ENCODE measurements around the gene ARFRP1. TPM values are rescaled to one million over a fixed set of nuclear protein-coding genes. Genes with fewer than 3 reads are reported as not detected.

The ARFRP1 gene
- total RNA-seq, 2 donors from 2014 or later = 35.3 to 76.9 TPM

DNA sequence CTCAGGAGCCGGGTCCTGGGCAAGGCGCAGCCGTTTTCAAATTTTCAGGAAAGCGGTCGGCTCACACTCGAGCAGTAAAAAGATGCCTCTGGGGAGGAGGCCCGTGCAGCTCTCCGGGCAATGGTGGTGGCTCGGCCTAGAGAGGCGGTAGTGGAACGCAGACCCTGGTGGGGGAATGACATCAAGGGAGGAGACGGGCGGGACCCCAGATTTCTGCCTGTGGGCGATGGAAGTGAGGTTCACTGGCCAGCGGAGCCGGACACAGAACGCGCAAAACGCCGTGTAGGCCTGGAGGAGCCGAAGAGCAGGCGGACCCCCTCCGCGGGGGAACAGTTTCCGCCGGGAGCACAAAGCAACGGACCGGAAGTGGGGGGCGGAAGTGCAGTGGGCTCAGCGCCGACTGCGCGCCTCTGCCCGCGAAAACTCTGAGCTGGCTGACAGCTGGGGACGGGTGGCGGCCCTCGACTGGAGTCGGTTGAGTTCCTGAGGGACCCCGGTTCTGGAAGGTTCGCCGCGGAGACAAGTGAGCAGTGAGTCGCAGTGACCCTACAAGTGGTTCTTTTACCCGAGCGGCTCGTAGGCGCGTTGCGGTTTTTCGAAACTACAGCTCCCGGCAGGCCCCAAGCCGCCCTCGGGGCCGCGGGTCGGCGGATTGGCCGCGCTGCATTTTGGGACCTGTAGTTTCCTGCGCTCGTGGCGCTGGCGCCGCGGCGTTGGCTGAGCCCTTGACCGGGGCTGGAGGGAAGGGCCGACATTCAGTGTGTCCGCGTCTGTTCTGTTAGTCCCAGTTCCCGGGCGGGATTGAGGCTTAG lies 49.6 kb downstream of the ARFRP1 start, which contains the start of gene RTEL1:
RTEL1 (plus strand) TSS at position 376 of the 812 bp plus-strand sequence. CDS start 1,091 bp downstream, outside the sequence.
- intact Hi-C loops (cut with DNase I) = no loop called here

DNA sequence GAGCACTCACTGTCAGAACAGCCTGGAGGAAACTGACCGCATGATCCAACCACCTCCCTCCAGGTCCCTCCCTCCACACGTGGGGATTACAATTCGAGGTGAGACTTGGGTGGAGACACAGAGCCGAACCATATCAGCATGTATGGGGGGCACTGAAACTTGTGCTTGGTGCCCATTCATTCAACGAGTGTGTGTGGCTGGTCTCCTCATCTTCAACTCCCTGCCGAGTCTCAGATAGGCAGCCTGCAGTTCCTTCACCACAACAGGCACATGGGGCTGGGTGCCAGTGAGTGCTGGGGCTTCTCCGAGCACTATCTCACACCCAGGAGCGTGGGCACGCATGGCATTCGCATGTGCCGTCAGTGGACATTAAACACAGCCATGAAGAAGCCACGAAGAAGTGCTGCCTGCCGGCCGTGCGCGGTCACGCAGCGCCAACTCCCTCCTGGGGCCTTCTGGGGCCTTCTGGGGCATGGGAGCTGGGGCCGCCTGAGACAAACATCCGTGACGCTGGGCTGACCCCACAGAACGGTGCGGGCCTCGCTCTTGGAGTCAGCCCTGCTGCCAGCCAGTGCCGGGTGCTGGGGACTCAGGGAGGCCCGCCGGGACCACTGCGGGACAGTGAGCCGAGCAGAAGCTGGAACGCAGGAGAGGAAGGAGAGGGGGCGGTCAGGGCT lies 50.4 kb downstream of the ARFRP1 start:
- no peak for DNase-seq
- H3K4me3 ChIP-seq = peak overlapping the region; percentile 69
- H3K4me1 ChIP-seq = peaks cover 9% of the 10 kb centered on the region
- TF ChIP-seq, protein P1, sequence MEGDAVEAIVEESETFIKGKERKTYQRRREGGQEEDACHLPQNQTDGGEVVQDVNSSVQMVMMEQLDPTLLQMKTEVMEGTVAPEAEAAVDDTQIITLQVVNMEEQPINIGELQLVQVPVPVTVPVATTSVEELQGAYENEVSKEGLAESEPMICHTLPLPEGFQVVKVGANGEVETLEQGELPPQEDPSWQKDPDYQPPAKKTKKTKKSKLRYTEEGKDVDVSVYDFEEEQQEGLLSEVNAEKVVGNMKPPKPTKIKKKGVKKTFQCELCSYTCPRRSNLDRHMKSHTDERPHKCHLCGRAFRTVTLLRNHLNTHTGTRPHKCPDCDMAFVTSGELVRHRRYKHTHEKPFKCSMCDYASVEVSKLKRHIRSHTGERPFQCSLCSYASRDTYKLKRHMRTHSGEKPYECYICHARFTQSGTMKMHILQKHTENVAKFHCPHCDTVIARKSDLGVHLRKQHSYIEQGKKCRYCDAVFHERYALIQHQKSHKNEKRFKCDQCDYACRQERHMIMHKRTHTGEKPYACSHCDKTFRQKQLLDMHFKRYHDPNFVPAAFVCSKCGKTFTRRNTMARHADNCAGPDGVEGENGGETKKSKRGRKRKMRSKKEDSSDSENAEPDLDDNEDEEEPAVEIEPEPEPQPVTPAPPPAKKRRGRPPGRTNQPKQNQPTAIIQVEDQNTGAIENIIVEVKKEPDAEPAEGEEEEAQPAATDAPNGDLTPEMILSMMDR (IDR thresholded peaks at IDR 0.05) = no peak
- H3K9me3 ChIP-seq = no peaks in the 10 kb centered on the region
- peaks cover 5% of the 10 kb centered on the region for H3K27me3 ChIP-seq
- H3K36me3 ChIP-seq = no peaks in the 10 kb centered on the region
- H3K9ac ChIP-seq (ENCODE audit: low read depth in 2 of 2, low read length in 2 of 2) = peak overlapping the region in 1 of 2 donors; percentile 72
- H3K27ac ChIP-seq = peak overlapping the region; percentile 59
- intact Hi-C loops (cut with DNase I) = no loop called here

More for the DNA sequence above, 49.6 kb downstream of the ARFRP1 start, which contains the start of gene RTEL1:
- Histone ChIP-seq H3K27me3 (no peaks in the 10 kb centered on the region), H3K27ac (peak within 1 kb of the TSS; percentile 59), H3K9ac (ENCODE audit: low read depth in 2 of 2, low read length in 2 of 2) (peak within 1 kb of the TSS; percentile 72 to 88), H3K36me3 (no peaks in the 10 kb centered on the region), H3K4me1 (peaks cover 9% of the 10 kb centered on the region), H3K4me3 (peak within 1 kb of the TSS; percentile 69), H3K9me3 (no peaks in the 10 kb centered on the region)
- TF ChIP-seq, protein P1 (IDR thresholded peaks at IDR 0.05) = no peak
- peak; percentile 93 for DNase-seq

DNA sequence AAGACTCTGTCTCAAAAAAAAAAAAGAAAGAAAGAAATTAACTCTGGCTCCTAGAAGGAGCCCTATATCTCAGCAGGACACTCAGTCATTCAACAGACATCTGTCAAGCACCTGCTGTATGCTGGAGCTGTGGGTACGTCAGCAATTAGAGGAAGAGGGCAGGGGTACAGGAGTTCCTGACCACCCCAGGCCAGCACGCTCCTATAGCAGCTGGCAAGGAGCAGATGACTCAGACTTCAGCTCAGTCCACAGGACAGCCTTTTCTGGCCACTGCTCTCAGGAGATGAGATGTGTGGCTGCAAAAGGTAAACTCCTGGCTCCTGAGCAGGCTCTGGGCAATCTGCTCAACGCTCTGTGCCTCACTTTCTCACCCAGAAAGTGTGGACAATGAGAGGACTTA lies 51.3 kb downstream of the ARFRP1 start:
- no peak overlapping the region for H3K9ac ChIP-seq (ENCODE audit: low read depth in 2 of 2, low read length in 2 of 2)
- H3K4me1 ChIP-seq = peaks cover 9% of the 10 kb centered on the region
- DNase-seq = no peak
- intact Hi-C loops (cut with DNase I) = no loop called here
- H3K36me3 ChIP-seq = no peaks in the 10 kb centered on the region
- peaks cover 14% of the 10 kb centered on the region for H3K27me3 ChIP-seq
- TF ChIP-seq, protein P1 (IDR thresholded peaks at IDR 0.05) = no peak
- H3K9me3 ChIP-seq = no peaks in the 10 kb centered on the region
- H3K27ac ChIP-seq = no peak overlapping the region
- no peak overlapping the region for H3K4me3 ChIP-seq

DNA sequence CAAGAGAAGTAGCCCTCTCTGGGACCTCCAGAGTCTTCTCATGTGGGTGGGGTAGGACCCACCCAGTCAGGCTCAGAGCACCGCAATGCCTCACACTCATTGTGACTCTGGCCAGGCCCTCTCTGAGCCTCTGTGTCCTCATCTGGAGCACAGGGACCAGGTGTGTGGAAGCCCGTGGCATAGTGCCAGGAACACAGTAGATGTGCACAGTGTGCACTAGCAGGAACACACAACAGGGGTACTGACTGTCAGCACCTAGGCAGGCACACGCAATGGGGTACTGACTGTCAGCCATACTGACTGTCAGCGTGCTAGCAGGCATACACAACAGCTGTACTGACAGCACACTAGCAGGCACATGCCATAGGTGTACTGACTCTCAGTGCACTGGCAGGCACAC lies 52.5 kb downstream of the ARFRP1 start:
- Histone ChIP-seq H3K9ac (ENCODE audit: low read depth in 2 of 2, low read length in 2 of 2) (no peak overlapping the region), H3K27me3 (peaks cover 19% of the 10 kb centered on the region), H3K27ac (no peak overlapping the region), H3K4me1 (peaks cover 9% of the 10 kb centered on the region), H3K9me3 (no peaks in the 10 kb centered on the region), H3K36me3 (no peaks in the 10 kb centered on the region), H3K4me3 (no peak overlapping the region)
- TF ChIP-seq, protein P1 (IDR thresholded peaks at IDR 0.05) = no peak
- no peak for DNase-seq
- intact Hi-C loops (cut with DNase I) = no loop called here

DNA sequence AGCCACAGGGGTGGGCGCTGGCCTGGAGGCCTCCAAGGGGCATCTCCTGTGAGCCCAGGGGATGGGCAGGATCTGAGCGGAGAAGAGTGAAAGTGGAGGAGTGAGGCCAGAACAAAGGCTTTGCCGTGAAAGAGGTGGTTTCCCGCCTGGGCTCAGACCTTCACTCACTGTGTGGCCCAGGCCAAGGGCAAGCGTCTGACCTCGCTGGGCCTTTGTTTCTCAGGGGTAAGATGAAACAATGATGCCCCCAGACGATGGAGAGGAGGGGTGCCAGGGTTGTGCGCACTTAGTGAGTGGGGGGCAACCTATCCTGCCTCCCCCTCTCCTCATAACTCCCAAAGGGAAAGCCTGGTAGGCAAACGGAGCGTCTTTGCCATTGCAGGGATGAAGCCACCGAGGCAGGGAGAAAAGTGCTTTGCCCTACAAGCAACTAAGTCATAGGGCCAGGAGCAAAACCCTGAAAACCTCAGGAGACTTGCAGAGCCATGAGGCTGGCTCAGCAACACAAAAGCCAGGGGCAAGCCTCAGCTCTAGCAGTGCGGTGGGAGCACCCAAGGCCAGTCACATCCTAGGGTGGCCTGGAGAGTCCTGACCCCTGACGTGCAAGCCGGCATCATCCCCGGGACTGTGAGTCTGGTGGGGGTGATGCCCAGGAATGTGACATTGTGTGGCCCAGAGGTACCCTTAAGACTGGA lies 53.7 kb downstream of the ARFRP1 start:
- Histone ChIP-seq H3K4me3 (no peak overlapping the region), H3K27me3 (peaks cover 19% of the 10 kb centered on the region), H3K36me3 (no peaks in the 10 kb centered on the region), H3K27ac (peak overlapping the region; percentile 57), H3K4me1 (peaks cover 2% of the 10 kb centered on the region), H3K9me3 (no peaks in the 10 kb centered on the region), H3K9ac (ENCODE audit: low read depth in 2 of 2, low read length in 2 of 2) (no peak overlapping the region)
- intact Hi-C loops (cut with DNase I) = no loop called here
- DNase-seq = no peak
- TF ChIP-seq, protein P1 (IDR thresholded peaks at IDR 0.05) = no peak
